Fibroblast of mammary gland (primary cell): ENCODE results near the gene CACNA1B.

Experiments used
- DNase-seq: peaks from one replicate; pipeline ENCODE4 v3.0.0-alpha.2; 2010; ENCODE audit warnings: low read depth
- H3K4me3 ChIP-seq: 2 replicates; pipeline ENCODE4 v1.5.1; 2011; ENCODE audit warnings: low read depth, mild to moderate bottlenecking, low read length, moderate library complexity; ENCODE audit not compliant: control insufficient read depth
- CTCF ChIP-seq: conservative IDR thresholded peaks from 2 replicates; pipeline ENCODE4 v1.5.1; 2011; ENCODE audit warnings: low read depth, low read length, inconsistent platforms; ENCODE audit not compliant: control insufficient read depth, insufficient read depth

Gene CACNA1B

GRCh38 chr9:137967280-137967953, 89.8 kb downstream of the CACNA1B start:
- no peak for TF ChIP-seq CTCF
- DNase-seq, result no peak
- H3K4me3 ChIP-seq, result no peak overlapping the region

- DNase-seq, result no peak
- no peak for TF ChIP-seq CTCF
- H3K4me3 ChIP-seq, result no peak overlapping the region
Observed at GRCh38 chr9:137968235-137968634, 90.7 kb downstream of the CACNA1B start.

- DNase-seq, result no peak
- TF ChIP-seq CTCF, result no peak
- no peak overlapping the region for H3K4me3 ChIP-seq
Observed at GRCh38 chr9:137969008-137969407, 91.4 kb downstream of the CACNA1B start.

GRCh38 chr9:137969685-137970084, 92.1 kb downstream of the CACNA1B start:
- DNase-seq, result no peak
- TF ChIP-seq CTCF, result no peak
- H3K4me3 ChIP-seq, result no peak overlapping the region

- TF ChIP-seq CTCF, result no peak
- no peak overlapping the region for H3K4me3 ChIP-seq
- no peak for DNase-seq
Observed at GRCh38 chr9:137970098-137970497, 92.5 kb downstream of the CACNA1B start.

GRCh38 chr9:137970686-137971476, 93.3 kb downstream of the CACNA1B start:
- DNase-seq, result no peak
- H3K4me3 ChIP-seq, result no peak overlapping the region
- no peak for TF ChIP-seq CTCF
